ENCODE data around the gene KCNG3. TPM values are rescaled to one million over a fixed set of nuclear protein-coding genes. Genes with fewer than 3 reads are reported as not detected.

The KCNG3 gene
- total RNA-seq, 4 donors from 2014 or later: 0.17 TPM; not detected in 3

- Histone ChIP-seq H3K27ac (replicated peaks in 1 of 4) (no peak overlapping the region), H3K4me1 (no peaks in the 10 kb centered on the region), H3K4me3 (no peak overlapping the region), H3K27me3 (no peaks in the 10 kb centered on the region), H3K9me3 (peaks cover 0 to 21% (median 14%) of the 10 kb centered on the region in 4 donors), H3K36me3 (no peaks in the 10 kb centered on the region)
- intact Hi-C loops (cut with DNase I): no loop called here
- no peak for DNase-seq (ENCODE audit: extremely low spot score)
- TF ChIP-seq CTCF (IDR thresholded peaks at IDR 0.05): no peak
Measured at GRCh38 chr2:42414648-42415047, 79.1 kb downstream of the KCNG3 start.

- no peaks in the 10 kb centered on the region for H3K4me1 ChIP-seq
- DNase-seq (ENCODE audit: extremely low spot score): no peak
- H3K4me3 ChIP-seq: no peak overlapping the region
- H3K27me3 ChIP-seq: no peaks in the 10 kb centered on the region
- TF ChIP-seq CTCF (IDR thresholded peaks at IDR 0.05) (no peak), POLR2A (IDR thresholded peaks at IDR 0.05; ENCODE audit: low read depth) (no peak), EP300 (IDR thresholded peaks at IDR 0.05) (no peak), POLR2AphosphoS5 (IDR thresholded peaks at IDR 0.05) (no peak)
- peaks cover 0 to 21% (median 14%) of the 10 kb centered on the region in 4 donors for H3K9me3 ChIP-seq
- intact Hi-C loops (cut with DNase I): no loop called here
- H3K27ac ChIP-seq (replicated peaks in 1 of 4): no peak overlapping the region
- no peaks in the 10 kb centered on the region for H3K36me3 ChIP-seq
Measured at GRCh38 chr2:42414158-42414557, 79.6 kb downstream of the KCNG3 start.

- Histone ChIP-seq H3K27me3 (no peaks in the 10 kb centered on the region), H3K4me1 (no peaks in the 10 kb centered on the region), H3K9me3 (peaks cover 0 to 21% (median 14%) of the 10 kb centered on the region in 4 donors), H3K4me3 (no peak overlapping the region), H3K27ac (replicated peaks in 1 of 4) (no peak overlapping the region), H3K36me3 (no peaks in the 10 kb centered on the region)
- TF ChIP-seq POLR2A (IDR thresholded peaks at IDR 0.05; ENCODE audit: low read depth) (no peak), POLR2AphosphoS5 (IDR thresholded peaks at IDR 0.05) (no peak), EP300 (IDR thresholded peaks at IDR 0.05) (no peak), CTCF (IDR thresholded peaks at IDR 0.05) (no peak)
- 87% methylated on average over 3 of the region's 3 CpGs for WGBS
- intact Hi-C loops (cut with DNase I): no loop called here
- no peak for DNase-seq (ENCODE audit: extremely low spot score)
Measured at GRCh38 chr2:42410742-42411514, 82.9 kb downstream of the KCNG3 start.

- intact Hi-C loops (cut with DNase I): no loop called here
- DNase-seq (ENCODE audit: extremely low spot score): no peak
- Histone ChIP-seq H3K27ac (replicated peaks in 1 of 4) (no peak overlapping the region), H3K27me3 (no peaks in the 10 kb centered on the region), H3K36me3 (no peaks in the 10 kb centered on the region), H3K9me3 (peaks cover 0 to under 1% (median 0%) of the 10 kb centered on the region in 4 donors), H3K4me3 (no peak overlapping the region), H3K4me1 (no peaks in the 10 kb centered on the region)
- no peak for TF ChIP-seq POLR2A (IDR thresholded peaks at IDR 0.05; ENCODE audit: low read depth)
- TF ChIP-seq EP300 (IDR thresholded peaks at IDR 0.05): no peak
- TF ChIP-seq POLR2AphosphoS5 (IDR thresholded peaks at IDR 0.05): no peak
- TF ChIP-seq CTCF (IDR thresholded peaks at IDR 0.05): no peak
- 100% methylated on average over 4 of the region's 8 CpGs for whole genome bisulfite sequencing
Measured at GRCh38 chr2:42408009-42408408, 85.8 kb downstream of the KCNG3 start.

GRCh38 chr2:42407476-42407875, 86.3 kb downstream of the KCNG3 start:
- no peaks in the 10 kb centered on the region for H3K36me3 ChIP-seq
- 87% methylated on average over 3 of the region's 6 CpGs for WGBS
- TF ChIP-seq CTCF (IDR thresholded peaks at IDR 0.05) (no peak), POLR2A (IDR thresholded peaks at IDR 0.05; ENCODE audit: low read depth) (no peak)
- H3K9me3 ChIP-seq: no peaks in the 10 kb centered on the region
- H3K27ac ChIP-seq (replicated peaks in 1 of 4): no peak overlapping the region
- no peaks in the 10 kb centered on the region for H3K4me1 ChIP-seq
- intact Hi-C loops (cut with DNase I): no loop called here
- no peak overlapping the region for H3K4me3 ChIP-seq
- DNase-seq (ENCODE audit: extremely low spot score): no peak
- no peaks in the 10 kb centered on the region for H3K27me3 ChIP-seq
